GM12891 (cell line): ENCODE measurements around the gene PLCG2.
"Not testable (repeated sequence)": the region's sequence is repeated elsewhere in the genome, so short reads cannot be mapped to it uniquely, and the experiment has no call there.

ENCODE experiments used
- DNase-seq: peaks from one replicate; pipeline ENCODE4 v3.0.0; 2011; ENCODE audit warnings: low spot score; ENCODE audit not compliant: insufficient read length
- FAIRE-seq: peaks from 2 replicates; lab custom pipeline; 2011; peaks lifted over from hg19 to GRCh38; lab: Jason Lieb, UNC
- PAX5 ChIP-seq: IDR thresholded peaks from 2 replicates; pipeline ENCODE4 v1.6.1; 2011; ENCODE audit warnings: low read length, moderate library complexity, mild to moderate bottlenecking; ENCODE audit not compliant: insufficient read depth, severe bottlenecking
- POLR2A ChIP-seq: IDR thresholded peaks from 2 replicates; pipeline ENCODE4 v1.6.1; 2011; ENCODE audit warnings: low read depth, low read length, control low read depth
- POLR2AphosphoS5 ChIP-seq: IDR thresholded peaks from 2 replicates; pipeline ENCODE4 v1.6.1; 2011; ENCODE audit warnings: low read depth, low read length, control low read depth
- POU2F2 ChIP-seq: IDR thresholded peaks from 2 replicates; pipeline ENCODE4 v1.6.1; 2011; ENCODE audit warnings: low read depth, mild to moderate bottlenecking, control low read depth, low read length, moderate library complexity
- SPI1 ChIP-seq: IDR thresholded peaks from 2 replicates; pipeline ENCODE4 v1.6.1; 2011; ENCODE audit warnings: low read depth, low read length, control low read depth
- TAF1 ChIP-seq: IDR thresholded peaks from 2 replicates; pipeline ENCODE4 v1.6.1; 2011; ENCODE audit warnings: low read depth, low read length, control low read depth

PLCG2 gene

DNA sequence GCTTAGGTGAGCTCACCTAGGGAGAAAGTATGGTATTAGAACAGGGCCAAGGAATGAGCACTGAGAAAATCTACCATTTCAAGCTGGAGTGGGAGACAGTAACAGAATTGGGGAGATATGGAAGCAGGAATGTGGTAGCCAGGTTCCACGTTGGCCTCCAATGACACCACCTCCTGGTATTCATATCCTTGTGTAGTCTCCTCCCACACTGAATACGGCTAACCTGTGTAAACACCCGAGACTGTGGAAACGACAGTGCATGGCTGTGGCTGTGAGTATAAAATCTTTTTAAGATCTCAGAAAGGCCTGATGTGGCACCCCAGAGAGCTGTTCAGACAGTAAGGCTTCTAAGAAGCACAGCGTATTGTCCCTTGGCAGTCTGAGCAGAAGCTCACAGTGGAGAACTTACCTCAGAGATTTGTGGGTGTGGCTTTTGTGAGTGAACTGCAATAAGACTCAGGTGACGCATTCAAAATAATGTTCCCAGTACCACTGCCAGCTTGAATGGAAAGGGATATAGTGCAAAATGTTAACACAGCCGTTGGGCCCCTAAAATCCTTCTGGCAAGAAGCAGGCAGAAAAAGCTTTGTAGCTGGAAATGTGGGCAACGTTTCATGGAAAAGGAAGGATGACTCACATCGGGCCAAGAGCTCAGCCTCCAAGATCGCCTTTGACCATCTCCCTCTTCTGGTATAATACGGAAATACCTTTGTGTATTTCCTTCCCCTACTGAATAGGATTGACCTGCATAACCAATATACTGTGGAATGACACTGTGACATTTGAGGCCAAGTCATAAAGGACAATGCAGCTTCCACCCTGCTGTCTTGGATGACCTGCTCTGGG lies 217.8 kb downstream of the PLCG2 start:
- no peak for TF ChIP-seq POLR2AphosphoS5
- TF ChIP-seq POU2F2, result no peak
- TF ChIP-seq SPI1, result no peak
- no peak for TF ChIP-seq PAX5
- TF ChIP-seq TAF1, result no peak
- TF ChIP-seq POLR2A, result no peak
- DNase-seq (no peak), FAIRE-seq (no peak)

DNA sequence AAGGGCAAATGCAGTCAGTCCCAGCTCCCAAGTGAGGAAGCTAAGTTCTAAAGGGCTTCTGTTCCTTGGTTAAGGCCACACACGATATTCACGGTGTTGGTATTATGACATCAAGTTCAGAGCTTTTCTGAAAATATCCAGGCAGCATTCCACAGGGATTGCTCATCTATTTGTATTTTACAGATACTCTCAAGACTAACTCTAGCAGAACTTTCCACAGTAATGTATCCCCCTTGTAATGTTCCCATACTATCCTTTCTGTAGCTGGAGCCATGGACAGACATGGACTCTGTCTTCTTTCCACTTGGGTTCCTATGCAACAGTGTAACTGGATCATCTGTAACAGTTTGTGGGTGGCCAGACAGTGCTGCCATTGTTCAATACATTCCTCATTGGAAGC lies 218.6 kb downstream of the PLCG2 start:
- DNase-seq (no peak), FAIRE-seq (no peak)
- TF ChIP-seq SPI1 (no peak), POLR2AphosphoS5 (no peak), TAF1 (no peak), PAX5 (no peak), POU2F2 (no peak), POLR2A (no peak)

DNA sequence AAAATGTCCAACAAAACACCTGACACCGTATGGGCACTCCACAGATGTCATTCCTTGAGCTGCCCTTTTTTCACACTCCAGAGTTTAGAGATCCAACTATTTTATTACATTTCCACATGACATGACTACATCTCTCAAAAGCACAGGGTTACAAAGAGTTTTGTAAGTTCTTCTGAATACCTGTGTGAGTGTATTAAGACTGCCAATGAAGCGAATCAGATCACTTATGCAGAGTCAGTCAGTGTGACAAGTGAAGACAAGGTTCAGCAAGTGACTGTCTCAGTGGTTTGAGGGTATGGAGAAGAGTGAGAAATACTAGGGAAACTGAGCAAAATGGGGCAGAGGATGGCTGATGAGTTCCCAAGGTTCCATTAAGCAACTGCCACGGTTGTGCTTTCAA lies 223.7 kb downstream of the PLCG2 start:
- no peak for DNase-seq
- no peak for TF ChIP-seq SPI1
- no peak for TF ChIP-seq PAX5
- TF ChIP-seq POLR2A, result no peak
- no peak for FAIRE-seq

DNA sequence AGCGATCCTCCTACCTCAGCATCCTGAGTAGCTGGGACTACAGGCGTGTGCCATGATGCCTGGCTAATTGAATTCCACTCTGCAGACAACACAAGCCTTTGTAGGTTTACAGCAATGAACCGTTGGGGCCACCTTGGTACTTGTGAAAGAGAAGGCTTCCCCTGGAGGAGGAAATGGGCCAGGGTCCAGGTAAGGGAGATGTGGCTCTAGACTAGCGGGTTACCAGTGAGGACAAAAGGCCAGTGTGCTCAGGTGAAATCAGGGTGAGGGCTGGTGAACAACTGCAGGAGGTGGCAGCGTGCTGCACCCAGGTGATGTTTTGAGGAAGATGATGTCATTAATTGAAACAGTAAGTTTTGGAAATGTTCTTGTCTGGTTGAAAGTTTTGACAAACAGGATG lies 225.5 kb downstream of the PLCG2 start:
- FAIRE-seq, result peak; percentile 45
- no peak for TF ChIP-seq POLR2AphosphoS5
- TF ChIP-seq POU2F2, result no peak
- TF ChIP-seq POLR2A, result no peak
- no peak for TF ChIP-seq PAX5
- TF ChIP-seq SPI1, result no peak
- no peak for TF ChIP-seq TAF1
- no peak for DNase-seq

DNA sequence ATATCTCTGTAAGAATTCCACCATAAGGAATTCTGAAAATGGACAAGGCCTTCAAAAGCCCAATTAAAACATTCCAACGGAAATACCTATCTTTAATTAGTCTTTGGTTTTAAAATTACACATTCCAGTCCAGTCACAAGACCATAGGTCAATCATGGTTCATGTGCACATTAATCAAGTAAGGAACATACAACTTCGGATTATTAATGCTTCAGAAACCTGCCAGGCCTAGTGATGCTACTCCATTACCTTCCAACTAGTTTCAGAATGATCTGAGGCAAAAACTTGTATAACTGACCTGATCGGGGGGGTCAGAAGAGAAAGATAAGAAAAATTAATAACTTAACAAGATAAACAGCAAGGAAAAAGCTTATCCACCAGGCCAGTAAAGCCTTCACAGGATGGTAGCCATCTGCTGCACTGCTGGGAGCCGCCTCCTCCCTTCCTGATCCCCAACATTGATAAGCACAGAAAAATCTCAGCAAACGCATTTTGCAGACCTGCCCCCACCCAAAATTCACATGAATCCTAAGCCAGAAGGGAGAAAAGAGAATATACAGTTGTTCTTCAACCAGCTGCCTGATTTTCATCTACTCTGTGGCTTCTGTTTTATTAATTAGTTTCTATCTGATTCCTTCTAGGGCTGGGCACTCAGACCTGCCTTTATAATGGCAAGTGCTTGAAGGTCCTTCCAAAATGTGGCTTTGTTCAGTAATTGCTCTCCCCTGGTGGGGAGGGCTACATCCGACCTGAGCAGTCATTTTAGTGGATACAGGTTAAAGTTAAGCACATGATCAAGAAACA lies 226.1 kb downstream of the PLCG2 start:
- FAIRE-seq (no peak), DNase-seq (no peak)
- TF ChIP-seq TAF1 (no peak), POLR2AphosphoS5 (no peak), PAX5 (no peak), POU2F2 (no peak), POLR2A (no peak), SPI1 (no peak)

DNA sequence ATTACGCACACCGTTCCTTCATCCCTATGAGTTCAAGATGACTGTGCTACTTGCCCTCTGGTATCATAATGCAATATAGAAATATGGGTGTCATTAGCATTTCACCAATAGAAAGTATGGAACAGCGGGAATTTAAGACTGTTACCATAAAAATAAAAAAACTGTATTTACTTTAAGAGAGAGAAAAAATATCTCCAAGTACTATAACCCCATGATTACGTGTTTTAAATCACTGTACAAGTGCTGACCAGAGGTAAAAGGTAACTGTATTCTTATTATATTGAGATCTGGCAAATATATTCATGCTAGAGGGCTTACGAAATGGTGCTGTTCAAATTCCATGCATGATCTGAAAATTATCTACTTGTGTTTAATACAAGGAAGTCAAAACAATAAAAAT lies 226.9 kb downstream of the PLCG2 start:
- FAIRE-seq, result no peak
- no peak for DNase-seq

DNA sequence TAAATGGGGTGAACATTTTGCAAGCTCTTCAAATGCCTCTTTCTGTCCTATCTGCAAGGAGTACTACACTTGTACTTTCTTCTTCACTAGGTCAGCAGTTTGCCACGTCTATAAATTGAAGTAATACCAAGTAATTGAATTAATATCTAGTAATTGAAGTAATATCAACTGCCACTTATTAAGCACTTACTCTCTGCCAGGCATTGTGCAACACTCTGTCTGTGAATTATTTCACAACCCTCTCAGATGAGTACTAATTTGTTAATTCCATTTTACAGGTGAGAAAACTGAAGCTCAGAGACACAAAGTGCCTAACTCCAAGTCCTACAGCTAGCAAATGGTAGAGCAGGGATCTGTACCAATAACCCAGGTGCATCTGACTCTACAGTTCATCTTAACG lies 228.1 kb downstream of the PLCG2 start:
- no peak for DNase-seq
- FAIRE-seq, result no peak
- TF ChIP-seq POLR2AphosphoS5, result no peak

More for the DNA sequence above, 226.9 kb downstream of the PLCG2 start:
- TF ChIP-seq POLR2AphosphoS5 (no peak), POLR2A (no peak), PAX5 (no peak), TAF1 (no peak), POU2F2 (no peak), SPI1 (no peak)

DNA sequence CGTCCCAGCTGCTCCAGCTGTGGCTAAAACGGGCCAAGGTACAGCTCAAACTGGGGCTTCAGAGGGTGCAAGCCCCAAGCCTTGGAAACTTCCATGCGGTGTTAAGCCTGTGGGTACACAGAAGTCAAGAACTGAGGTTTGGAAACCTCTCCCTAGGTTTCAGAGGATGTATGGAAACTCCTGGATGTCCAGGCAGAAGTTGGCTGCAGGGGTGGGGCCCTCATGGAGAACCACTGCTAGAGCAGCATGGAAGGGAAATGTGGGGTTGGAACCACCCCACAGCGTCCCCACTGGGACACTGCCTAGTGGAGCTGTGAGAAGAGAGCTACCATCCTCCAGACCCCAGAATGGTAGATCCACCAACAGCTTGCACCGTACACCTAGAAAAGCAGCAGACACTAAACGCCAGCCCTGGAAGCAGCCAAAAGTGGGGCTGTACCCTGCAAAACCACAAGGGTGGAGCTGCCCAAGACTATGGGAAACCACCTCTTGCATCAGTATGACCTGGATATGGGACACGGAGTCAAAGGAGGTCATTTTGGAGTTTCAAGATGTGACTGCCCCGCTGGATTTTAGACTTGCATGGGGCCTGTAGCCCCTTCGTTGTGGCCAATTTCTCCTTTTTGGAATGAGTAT lies 230.0 kb downstream of the PLCG2 start:
- DNase-seq (no peak), FAIRE-seq (no peak)
- TF ChIP-seq PAX5 (no peak), TAF1 (no peak), SPI1 (no peak), POU2F2 (no peak), POLR2A (no peak), POLR2AphosphoS5 (no peak)

DNA sequence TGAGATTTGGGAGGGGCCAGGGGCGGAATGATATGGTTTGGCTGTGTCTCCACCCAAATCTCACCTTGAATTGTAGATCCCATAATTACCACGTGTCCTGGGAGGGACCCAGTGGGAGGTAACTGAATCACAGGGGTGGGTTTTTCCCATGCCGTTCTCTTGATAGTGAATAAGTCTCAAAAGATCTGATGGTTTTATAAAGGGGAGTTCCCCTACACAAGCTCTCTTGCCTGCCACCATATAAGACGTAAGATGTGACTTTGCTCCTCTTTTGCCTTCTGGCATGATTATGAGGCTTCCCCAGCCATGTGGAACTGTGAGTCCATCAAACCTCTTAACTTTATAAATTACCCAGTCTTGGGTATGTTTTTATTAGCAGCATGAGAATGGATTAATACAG lies 230.7 kb downstream of the PLCG2 start:
- not testable (repeated sequence) for DNase-seq, FAIRE-seq

DNA sequence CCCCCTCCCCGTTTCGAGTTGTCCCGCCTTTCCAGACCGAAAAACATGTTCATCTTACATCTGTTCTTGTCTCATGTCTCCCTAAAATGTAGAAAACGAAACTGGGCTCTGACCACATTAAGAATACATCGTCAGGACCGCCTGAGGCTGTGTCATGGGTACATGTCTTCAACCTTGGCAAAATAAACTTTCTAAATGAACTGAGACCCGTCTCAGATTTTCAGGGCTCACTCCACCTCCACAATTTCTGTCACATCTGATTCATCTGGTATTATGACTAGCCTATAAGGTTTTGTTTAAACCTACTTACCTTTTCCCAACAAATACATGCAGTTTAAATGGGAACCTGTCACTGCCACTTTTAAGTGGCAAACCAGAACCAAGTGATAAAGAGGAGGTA lies 231.6 kb downstream of the PLCG2 start:
- peak; percentile 73 for FAIRE-seq
- no peak for DNase-seq

More for the DNA sequence above, 231.6 kb downstream of the PLCG2 start:
- no peak for TF ChIP-seq POLR2A
- no peak for TF ChIP-seq POU2F2
- no peak for TF ChIP-seq SPI1
- TF ChIP-seq PAX5, result no peak
- TF ChIP-seq POLR2AphosphoS5, result no peak
- TF ChIP-seq TAF1, result no peak
